IMR-90 (cell line): ENCODE measurements around the gene SGSM2.

Experiments used
- BHLHE40 ChIP-seq: fragments of 150-350 bp; IDR thresholded peaks from 2 replicates; pipeline ENCODE4 v1.6.1; 2016; ENCODE audit warnings: mild to moderate bottlenecking, low read depth, low read length
- CTCF ChIP-seq: conservative IDR thresholded peaks from 2 replicates; pipeline ENCODE4 v1.5.1; 2012; ENCODE audit warnings: mild to moderate bottlenecking, low read depth, low read length, improper control_type of control experiment
- POLR2A ChIP-seq: IDR thresholded peaks from 2 replicates; pipeline ENCODE4 v1.6.1; 2012; ENCODE audit warnings: mild to moderate bottlenecking, low read depth, low read length
- SMC3 ChIP-seq: fragments of 150-350 bp; IDR thresholded peaks from 2 replicates; pipeline ENCODE4 v1.6.1; 2016; ENCODE audit warnings: low read depth, mild to moderate bottlenecking, antibody characterized with exemption, low read length, moderate library complexity
- USF2 ChIP-seq: fragments of 150-350 bp; IDR thresholded peaks from 2 replicates; pipeline ENCODE4 v1.6.1; 2017; ENCODE audit warnings: mild to moderate bottlenecking, antibody characterized with exemption, low read length, low read depth

GRCh38 chr17:2383628-2384167 is 46.4 kb downstream of the SGSM2 start:
- TF ChIP-seq USF2: no peak
- TF ChIP-seq CTCF: no peak
- TF ChIP-seq POLR2A: no peak
- TF ChIP-seq BHLHE40: no peak
- no peak for TF ChIP-seq SMC3
